Measurements from ENCODE around the gene GNE. TPM values are rescaled to one million over a fixed set of nuclear protein-coding genes. Genes with fewer than 3 reads are reported as not detected.

GNE gene
- polyA plus RNA-seq, 1 donor (not counting 4 experiments of a cell fraction or from before 2014, with no cell fraction given), result 10.1 TPM

DNA sequence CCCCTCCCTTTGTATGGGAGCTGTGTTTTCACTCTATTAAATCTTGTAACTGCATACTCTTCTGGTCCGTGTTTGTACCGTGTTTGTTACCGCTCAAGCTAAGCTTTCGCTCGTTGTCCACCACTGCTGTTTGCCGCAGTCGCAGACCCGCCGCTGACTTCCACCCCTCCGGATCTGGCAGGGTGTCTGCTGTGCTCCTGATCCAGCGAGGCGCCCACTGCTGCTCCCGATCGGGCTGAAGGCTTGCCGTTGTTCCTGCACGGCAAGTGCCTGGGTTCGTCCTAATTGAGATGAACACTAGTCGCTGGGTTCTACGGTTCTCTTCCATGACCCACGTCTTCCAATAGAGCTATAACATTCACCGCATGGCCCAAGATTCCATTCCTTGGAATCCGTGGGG lies 6.6 kb upstream of the GNE start:
- Histone ChIP-seq H3K79me2 (ENCODE audit: control insufficient read depth, insufficient read depth, low read length) (no peaks in the 10 kb centered on the region), H3K36me3 (ENCODE audit: control insufficient read depth in 2 of 2, extremely low read depth in 1 of 2, insufficient read depth in 2 of 2, low read length in 2 of 2) (no peaks in the 10 kb centered on the region), H3K4me1 (ENCODE audit: control insufficient read depth, extremely low read depth, insufficient read depth, low read length) (peaks cover 6% of the 10 kb centered on the region), H4K20me1 (ENCODE audit: control insufficient read depth, extremely low read depth, insufficient read depth, low read length) (no peaks in the 10 kb centered on the region), H3K27me3 (ENCODE audit: control insufficient read depth, extremely low read depth, insufficient read depth, low read length) (no peaks in the 10 kb centered on the region), H3K9me3 (ENCODE audit: control insufficient read depth, low read depth, low read length) (no peaks in the 10 kb centered on the region), H3K9me1 (ENCODE audit: control insufficient read depth, extremely low read depth, insufficient read depth, low read length) (no peaks in the 10 kb centered on the region), H3K4me3 (ENCODE audit: control insufficient read depth in 2 of 3, extremely low read depth in 1 of 3, insufficient read depth in 2 of 3, low read depth in 1 of 3, low read length in 3 of 3) (no peak overlapping the region), H3K27ac (ENCODE audit: control insufficient read depth, insufficient read depth, low read length) (no peak overlapping the region), H3K4me2 (ENCODE audit: control insufficient read depth, extremely low read depth, insufficient read depth, low read depth, low read length) (no peak overlapping the region), H2AFZ (ENCODE audit: control insufficient read depth, low read length) (no peak overlapping the region), H3K9ac (ENCODE audit: control insufficient read depth, extremely low read depth, insufficient read depth, low read length) (no peak overlapping the region)
- TF ChIP-seq, protein P1, sequence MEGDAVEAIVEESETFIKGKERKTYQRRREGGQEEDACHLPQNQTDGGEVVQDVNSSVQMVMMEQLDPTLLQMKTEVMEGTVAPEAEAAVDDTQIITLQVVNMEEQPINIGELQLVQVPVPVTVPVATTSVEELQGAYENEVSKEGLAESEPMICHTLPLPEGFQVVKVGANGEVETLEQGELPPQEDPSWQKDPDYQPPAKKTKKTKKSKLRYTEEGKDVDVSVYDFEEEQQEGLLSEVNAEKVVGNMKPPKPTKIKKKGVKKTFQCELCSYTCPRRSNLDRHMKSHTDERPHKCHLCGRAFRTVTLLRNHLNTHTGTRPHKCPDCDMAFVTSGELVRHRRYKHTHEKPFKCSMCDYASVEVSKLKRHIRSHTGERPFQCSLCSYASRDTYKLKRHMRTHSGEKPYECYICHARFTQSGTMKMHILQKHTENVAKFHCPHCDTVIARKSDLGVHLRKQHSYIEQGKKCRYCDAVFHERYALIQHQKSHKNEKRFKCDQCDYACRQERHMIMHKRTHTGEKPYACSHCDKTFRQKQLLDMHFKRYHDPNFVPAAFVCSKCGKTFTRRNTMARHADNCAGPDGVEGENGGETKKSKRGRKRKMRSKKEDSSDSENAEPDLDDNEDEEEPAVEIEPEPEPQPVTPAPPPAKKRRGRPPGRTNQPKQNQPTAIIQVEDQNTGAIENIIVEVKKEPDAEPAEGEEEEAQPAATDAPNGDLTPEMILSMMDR (optimal IDR thresholded peaks at IDR 0.05 in 1 of 3, IDR thresholded peaks at IDR 0.05 in 1 of 3, conservative IDR thresholded peaks at IDR 0.05 in 1 of 3; ENCODE audit: extremely low read depth in 1 of 3, insufficient read depth in 2 of 3, low read length in 3 of 3), result no peak
- no peak for TF ChIP-seq EZH2 (IDR thresholded peaks at IDR 0.05; ENCODE audit: low read length)
- dilution Hi-C loops (cut with MboI; ENCODE audit: extremely low pct_ligation_motif_present, low sequenced_read_pairs), result no loop called here
- FAIRE-seq (no peak), DNase-seq (ENCODE audit: low read depth, low spot score) (no peak)

DNA sequence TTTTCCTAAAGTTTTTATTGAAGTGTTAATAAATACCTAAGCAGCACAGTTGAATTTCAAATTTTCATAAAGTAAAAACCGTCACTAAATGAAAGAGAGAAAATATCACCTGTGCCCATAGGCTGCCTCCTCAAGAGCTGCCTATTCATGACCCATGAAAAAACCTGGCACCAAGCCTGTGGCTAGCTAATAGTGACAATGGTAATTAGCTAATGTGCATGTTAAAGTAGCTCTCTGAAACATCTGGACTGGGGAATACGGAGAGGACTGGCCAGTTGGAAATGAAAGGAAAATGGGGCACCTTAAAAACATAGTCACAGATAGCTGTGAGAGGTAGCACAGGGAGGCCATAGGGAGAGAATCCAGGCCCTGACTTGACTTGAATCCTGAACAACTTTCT lies 5.4 kb upstream of the GNE start:
- dilution Hi-C loops (cut with MboI; ENCODE audit: extremely low pct_ligation_motif_present, low sequenced_read_pairs), result no loop called here

More for the DNA sequence above, 5.4 kb upstream of the GNE start:
- H3K79me2 ChIP-seq (ENCODE audit: control insufficient read depth, insufficient read depth, low read length), result no peaks in the 10 kb centered on the region
- no peaks in the 10 kb centered on the region for H3K27me3 ChIP-seq (ENCODE audit: control insufficient read depth, extremely low read depth, insufficient read depth, low read length)
- no peak for TF ChIP-seq EZH2 (IDR thresholded peaks at IDR 0.05; ENCODE audit: low read length)
- TF ChIP-seq, protein P1 (optimal IDR thresholded peaks at IDR 0.05 in 1 of 3, IDR thresholded peaks at IDR 0.05 in 1 of 3, conservative IDR thresholded peaks at IDR 0.05 in 1 of 3; ENCODE audit: extremely low read depth in 1 of 3, insufficient read depth in 2 of 3, low read length in 3 of 3), result no peak
- FAIRE-seq (no peak), DNase-seq (ENCODE audit: low read depth, low spot score) (no peak)
- no peaks in the 10 kb centered on the region for H4K20me1 ChIP-seq (ENCODE audit: control insufficient read depth, extremely low read depth, insufficient read depth, low read length)
- H3K4me1 ChIP-seq (ENCODE audit: control insufficient read depth, extremely low read depth, insufficient read depth, low read length), result peaks cover 6% of the 10 kb centered on the region
- H3K36me3 ChIP-seq (ENCODE audit: control insufficient read depth in 2 of 2, extremely low read depth in 1 of 2, insufficient read depth in 2 of 2, low read length in 2 of 2), result no peaks in the 10 kb centered on the region
- H3K27ac ChIP-seq (ENCODE audit: control insufficient read depth, insufficient read depth, low read length), result no peak overlapping the region
- no peak overlapping the region for H2AFZ ChIP-seq (ENCODE audit: control insufficient read depth, low read length)
- H3K9me3 ChIP-seq (ENCODE audit: control insufficient read depth, low read depth, low read length), result no peaks in the 10 kb centered on the region
- no peak overlapping the region for H3K4me2 ChIP-seq (ENCODE audit: control insufficient read depth, extremely low read depth, insufficient read depth, low read depth, low read length)
- no peak overlapping the region for H3K9ac ChIP-seq (ENCODE audit: control insufficient read depth, extremely low read depth, insufficient read depth, low read length)
- H3K4me3 ChIP-seq (ENCODE audit: control insufficient read depth in 2 of 3, extremely low read depth in 1 of 3, insufficient read depth in 2 of 3, low read depth in 1 of 3, low read length in 3 of 3), result no peak overlapping the region
- H3K9me1 ChIP-seq (ENCODE audit: control insufficient read depth, extremely low read depth, insufficient read depth, low read length), result no peaks in the 10 kb centered on the region
